Measurements from ENCODE around the gene HNRNPR.

GRCh38 chr1:23376890-23377811, 33.1 kb upstream of the HNRNPR start:
- TF ChIP-seq CTCF (IDR thresholded peaks at IDR 0.05) (no peak), POLR2A (IDR thresholded peaks at IDR 0.05) (peak in 1 of 2 donors; percentile 12)
